Fibroblast of lung (primary cell): ENCODE results near the gene KCNG3.

Source experiments
- CTCF ChIP-seq, 2 donors: IDR thresholded peaks in 1 of 2; conservative IDR thresholded peaks in 1 of 2; 1 replicate in 1 of 2; 2 replicates in 1 of 2; pipeline ENCODE4 v1.5.1; 2011 to 2012; ENCODE audit warnings: low read length in 2 of 2, control low read depth in 1 of 2, inconsistent platforms in 1 of 2, low read depth in 1 of 2, mild to moderate bottlenecking in 1 of 2
- EZH2 ChIP-seq: IDR thresholded peaks from 2 replicates; pipeline ENCODE4 v1.5.1; 2012; ENCODE audit warnings: low read length, control low read depth, mild to moderate bottlenecking; ENCODE audit errors: missing control alignments

GRCh38 chr2:42401773-42402172 is 92.0 kb downstream of the KCNG3 start:
- no peak for TF ChIP-seq CTCF (conservative IDR thresholded peaks at IDR 0.05 in 1 of 2, IDR thresholded peaks at IDR 0.05 in 1 of 2; ENCODE audit: low read depth in 1 of 2, low read length in 2 of 2)
- TF ChIP-seq EZH2 = no peak
